CD4-positive, alpha-beta T cell (primary cell): ENCODE results near the gene DCDC2C. TPM values are rescaled to one million over a fixed set of nuclear protein-coding genes. Genes with fewer than 3 reads are reported as not detected.

Source experiments
- ATAC-seq: fragments of 200-7000 bp; cut with Tn5 transposase; one replicate; pipeline ENCODE4 v1.10.0; 2022; ENCODE audit warnings: mild to moderate bottlenecking; ENCODE audit not compliant: poor library complexity
- CTCF ChIA-PET: fragments of 350-600 bp; sonication (Branson Sonifier 250); formaldehyde crosslinking; loops from one replicate; lab custom pipeline; 2021; ENCODE audit warnings: antibody characterized with exemption, inconsistent platforms; lab: Charles Lee
- POLR2A ChIA-PET: fragments of 350-600 bp; sonication (Branson Sonifier 250); formaldehyde crosslinking; loops from one replicate; lab custom pipeline; 2021; ENCODE audit warnings: antibody characterized with exemption, inconsistent platforms; lab: Charles Lee
- DNase-seq, 14 experiments: peaks; one replicate each; pipeline ENCODE4 v3.0.0-alpha.2; 2013 to 2020; ENCODE audit warnings: mixed read lengths in 2 of 14
- H3K27ac ChIP-seq, 2 donors: one replicate each; pipeline versions ENCODE4 v1.5.1 to v1.7.0; 2013; ENCODE audit warnings: low read length in 2 of 2, low read depth in 1 of 2, mild to moderate bottlenecking in 1 of 2
- H3K27me3 ChIP-seq, 2 experiments: 1 replicate in 1 of 2; 2 replicates in 1 of 2; pipeline versions ENCODE4 v1.6.1 to v1.7.0; 2013; ENCODE audit warnings: low read length in 2 of 2, control low read depth in 1 of 2, mild to moderate bottlenecking in 1 of 2, moderate library complexity in 1 of 2; ENCODE audit not compliant: insufficient read depth in 2 of 2, control insufficient read depth in 1 of 2
- H3K36me3 ChIP-seq: one replicate; pipeline ENCODE4 v1.6.1; 2013; ENCODE audit warnings: low read length, control low read depth; ENCODE audit not compliant: insufficient read depth
- H3K4me1 ChIP-seq: one replicate; pipeline ENCODE4 v1.6.1; 2013; ENCODE audit warnings: low read length, control low read depth; ENCODE audit not compliant: insufficient read depth
- H3K4me3 ChIP-seq: one replicate; pipeline ENCODE4 v1.5.1; 2013; ENCODE audit warnings: mild to moderate bottlenecking, low read length, moderate library complexity
- H3K9me3 ChIP-seq, 2 experiments: 1 replicate in 1 of 2; 2 replicates in 1 of 2; pipeline versions ENCODE4 v1.6.1 to v1.7.0; 2013; ENCODE audit warnings: low read length in 2 of 2, mild to moderate bottlenecking in 2 of 2, control low read depth in 1 of 2, moderate library complexity in 1 of 2; ENCODE audit not compliant: control insufficient read depth in 1 of 2, insufficient read depth in 1 of 2
- H3K27ac Mint-ChIP-seq: one replicate; pipeline ENCODE4 v1.8.0; 2020; ENCODE audit warnings: mixed read lengths
- H3K27me3 Mint-ChIP-seq: one replicate; pipeline ENCODE4 v1.8.0; 2021; ENCODE audit warnings: mixed read lengths
- H3K36me3 Mint-ChIP-seq: one replicate; pipeline ENCODE4 v1.8.0; 2021; ENCODE audit warnings: low read depth, mixed read lengths
- H3K4me1 Mint-ChIP-seq: one replicate; pipeline ENCODE4 v1.8.0; 2021; ENCODE audit warnings: low read depth, mixed read lengths
- H3K4me3 Mint-ChIP-seq: one replicate; pipeline ENCODE4 v1.8.0; 2020; ENCODE audit warnings: mild to moderate bottlenecking, mixed read lengths
- H3K9me3 Mint-ChIP-seq: one replicate; pipeline ENCODE4 v1.8.0; 2020; ENCODE audit warnings: mixed read lengths
- intact Hi-C, 2 experiments: fragments of 100-400 bp; cut with DNase I in 1 of 2; cut with micrococcal nuclease in 1 of 2; formaldehyde crosslinking; loops; one replicate each; pipeline versions ENCODE4 v1.15.1 to v1.9.0; 2023 to 2025; cut with DNase I, micrococcal nuclease
- total RNA-seq, 174 experiments: library from RNA in 2 of 174; stranded (reverse) in 2 of 174; gene quantifications; one replicate each; pipeline ENCODE4 v1.2.3 and lab custom pipeline; 2021 to 2026
- TF ChIP-seq, protein P1 (sequence below): fragments of 200-600 bp; IDR thresholded peaks from one replicate; pipeline ENCODE4 v1.8.0; 2022; ENCODE audit warnings: antibody characterized with exemption, mild to moderate bottlenecking

The DCDC2C gene
- total RNA-seq, 2 experiments from 2014 or later, result not detected

DNA sequence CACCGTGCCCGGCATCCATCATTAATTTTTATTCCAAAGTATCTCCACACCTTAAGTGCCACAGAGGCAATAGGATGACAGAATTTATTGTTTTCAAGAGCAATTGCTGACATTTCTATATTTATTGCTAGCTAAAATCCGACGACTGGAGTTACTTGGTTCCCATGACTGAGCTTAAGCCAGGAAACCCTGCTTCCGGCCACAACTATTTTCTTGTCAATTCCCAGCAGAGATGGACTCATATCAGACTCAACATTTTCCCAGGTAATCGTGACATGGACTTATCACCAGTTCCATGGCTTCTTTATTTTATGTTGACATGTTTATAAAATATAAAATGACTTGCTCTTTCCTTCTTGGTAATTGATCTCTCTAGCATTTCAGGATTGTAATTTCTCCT is 20.6 kb upstream of the DCDC2C start:
- Histone ChIP-seq H3K9me3 (no peaks in the 10 kb centered on the region), H3K4me3 (no peak overlapping the region), H3K27ac (no peak overlapping the region), H3K27me3 (no peaks in the 10 kb centered on the region), H3K4me1 (no peaks in the 10 kb centered on the region), H3K36me3 (no peaks in the 10 kb centered on the region)
- intact Hi-C loops, result no loop called here
- ChIA-PET POLR2A (no interaction called here), CTCF (no interaction called here)
- DNase-seq, result no peak
- H3K4me1 Mint-ChIP-seq, result no peaks in the 10 kb centered on the region
- peaks cover 2% of the 10 kb centered on the region for H3K9me3 Mint-ChIP-seq
- no peak for ATAC-seq
- H3K27ac Mint-ChIP-seq, result no peak overlapping the region
- TF ChIP-seq, protein P1, sequence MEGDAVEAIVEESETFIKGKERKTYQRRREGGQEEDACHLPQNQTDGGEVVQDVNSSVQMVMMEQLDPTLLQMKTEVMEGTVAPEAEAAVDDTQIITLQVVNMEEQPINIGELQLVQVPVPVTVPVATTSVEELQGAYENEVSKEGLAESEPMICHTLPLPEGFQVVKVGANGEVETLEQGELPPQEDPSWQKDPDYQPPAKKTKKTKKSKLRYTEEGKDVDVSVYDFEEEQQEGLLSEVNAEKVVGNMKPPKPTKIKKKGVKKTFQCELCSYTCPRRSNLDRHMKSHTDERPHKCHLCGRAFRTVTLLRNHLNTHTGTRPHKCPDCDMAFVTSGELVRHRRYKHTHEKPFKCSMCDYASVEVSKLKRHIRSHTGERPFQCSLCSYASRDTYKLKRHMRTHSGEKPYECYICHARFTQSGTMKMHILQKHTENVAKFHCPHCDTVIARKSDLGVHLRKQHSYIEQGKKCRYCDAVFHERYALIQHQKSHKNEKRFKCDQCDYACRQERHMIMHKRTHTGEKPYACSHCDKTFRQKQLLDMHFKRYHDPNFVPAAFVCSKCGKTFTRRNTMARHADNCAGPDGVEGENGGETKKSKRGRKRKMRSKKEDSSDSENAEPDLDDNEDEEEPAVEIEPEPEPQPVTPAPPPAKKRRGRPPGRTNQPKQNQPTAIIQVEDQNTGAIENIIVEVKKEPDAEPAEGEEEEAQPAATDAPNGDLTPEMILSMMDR, result no peak
- peaks cover 13% of the 10 kb centered on the region for H3K27me3 Mint-ChIP-seq
- no peak overlapping the region for H3K4me3 Mint-ChIP-seq
- H3K36me3 Mint-ChIP-seq, result no peaks in the 10 kb centered on the region

DNA sequence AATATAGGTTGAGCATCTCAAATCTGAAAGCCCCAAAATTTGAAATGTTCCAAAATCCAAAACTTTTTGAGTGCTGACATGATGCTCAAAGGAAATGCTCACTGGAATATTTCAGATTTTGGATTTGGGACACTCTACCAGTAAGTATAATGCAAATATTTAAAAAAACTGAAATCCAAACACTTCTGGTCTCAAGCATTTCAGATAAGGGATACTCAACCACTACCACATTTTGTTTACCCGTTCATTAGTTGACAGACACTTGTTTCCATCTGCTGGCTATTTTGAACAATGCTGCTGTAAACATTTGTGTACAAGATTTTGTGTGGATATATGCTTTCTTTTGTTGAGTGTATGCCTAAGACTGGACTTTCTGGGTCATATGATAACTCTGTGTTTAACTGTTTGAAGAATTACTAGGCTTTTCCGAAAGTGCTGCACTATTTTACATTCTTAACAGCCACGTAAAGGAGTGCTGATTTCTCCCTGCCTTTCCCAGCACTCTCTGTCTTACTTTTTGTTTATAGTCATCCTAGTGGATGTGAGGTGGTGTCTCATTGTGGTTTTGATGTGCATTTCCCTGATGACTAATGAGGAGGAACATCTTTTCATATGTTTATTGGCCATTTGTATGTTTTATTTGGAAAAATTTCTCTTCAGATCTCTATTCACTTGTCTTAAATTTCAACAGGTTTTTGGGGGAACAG is 19.5 kb upstream of the DCDC2C start:
- peaks cover 2% of the 10 kb centered on the region for H3K9me3 Mint-ChIP-seq
- intact Hi-C loops, result no loop called here
- Histone ChIP-seq H3K4me1 (no peaks in the 10 kb centered on the region), H3K4me3 (no peak overlapping the region), H3K27ac (no peak overlapping the region), H3K27me3 (peaks cover 0 to 4% of the 10 kb centered on the region in 2 experiments), H3K36me3 (no peaks in the 10 kb centered on the region), H3K9me3 (no peaks in the 10 kb centered on the region)
- TF ChIP-seq, protein P1, result no peak
- peaks cover 18% of the 10 kb centered on the region for H3K27me3 Mint-ChIP-seq
- H3K27ac Mint-ChIP-seq, result no peak overlapping the region
- no peak overlapping the region for H3K4me3 Mint-ChIP-seq
- POLR2A ChIA-PET, result no interaction called here
- CTCF ChIA-PET, result no interaction called here
- H3K36me3 Mint-ChIP-seq, result no peaks in the 10 kb centered on the region
- DNase-seq (no peak), ATAC-seq (no peak)
- no peaks in the 10 kb centered on the region for H3K4me1 Mint-ChIP-seq

DNA sequence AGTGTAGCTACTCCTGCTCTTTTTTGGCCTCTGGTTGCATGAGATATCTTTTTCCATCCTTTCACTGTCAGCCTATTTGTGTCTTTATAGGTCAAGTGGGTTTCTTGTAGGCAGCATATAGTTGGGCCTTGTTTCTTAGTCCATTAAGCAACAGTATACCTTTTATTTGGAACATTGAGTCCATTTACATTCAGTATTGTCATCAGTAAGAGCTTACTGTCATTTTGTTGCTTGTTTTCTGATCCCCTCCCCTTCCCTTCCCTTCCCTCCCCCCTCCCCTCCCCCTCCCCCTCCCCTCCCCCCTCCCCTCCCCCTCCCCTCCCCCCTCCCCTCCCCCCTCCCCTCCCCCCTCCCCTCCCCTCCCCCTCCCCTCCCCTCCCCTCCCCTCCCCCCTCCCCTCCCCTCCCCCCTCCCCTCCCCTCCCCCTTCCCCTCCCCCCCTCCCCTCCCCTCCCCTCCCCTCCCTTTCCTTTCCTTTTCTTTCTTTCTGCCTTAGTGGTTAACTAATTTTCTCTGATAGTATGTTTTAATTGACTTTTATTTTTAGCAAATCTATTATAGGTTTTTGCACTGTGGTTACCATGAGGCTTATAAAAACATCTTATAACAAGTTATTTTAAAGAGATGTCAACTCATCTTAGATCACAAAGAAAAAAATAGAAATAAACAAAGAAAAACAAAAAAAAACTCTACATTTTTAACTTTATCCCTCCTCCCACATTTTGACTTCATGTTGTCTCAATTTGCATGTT is 13.2 kb upstream of the DCDC2C start:
- H3K36me3 Mint-ChIP-seq, result no peaks in the 10 kb centered on the region
- CTCF ChIA-PET, result no interaction called here
- intact Hi-C loops, result no loop called here

More for the DNA sequence above, 13.2 kb upstream of the DCDC2C start:
- peaks cover 4 to 7% of the 10 kb centered on the region in 2 experiments for H3K27me3 ChIP-seq
- peaks cover 30% of the 10 kb centered on the region for H3K27me3 Mint-ChIP-seq
- H3K4me3 Mint-ChIP-seq, result no peak overlapping the region
- no peaks in the 10 kb centered on the region for H3K4me1 Mint-ChIP-seq
- no peaks in the 10 kb centered on the region for H3K4me1 ChIP-seq
- ATAC-seq, result no peak
- TF ChIP-seq, protein P1, result no peak
- peaks cover 4% of the 10 kb centered on the region for H3K9me3 Mint-ChIP-seq
- H3K36me3 ChIP-seq, result no peaks in the 10 kb centered on the region
- H3K4me3 ChIP-seq, result no peak overlapping the region
- no peak for DNase-seq
- H3K9me3 ChIP-seq, result peaks cover 0 to 6% of the 10 kb centered on the region in 2 experiments
- POLR2A ChIA-PET, result no interaction called here
- H3K27ac ChIP-seq, result no peak overlapping the region
- no peak overlapping the region for H3K27ac Mint-ChIP-seq
